Muscle of back (tissue), 13 donors: ENCODE measurements around the gene TOX4. TPM values are rescaled to one million over a fixed set of nuclear protein-coding genes. Genes with fewer than 3 reads are reported as not detected.
A peak's percentile ranks its signal among the peaks of the same experiment; 100 is the strongest.
"Not testable (repeated sequence)": the region's sequence is repeated elsewhere in the genome, so short reads cannot be mapped to it uniquely, and the experiment has no call there.

ENCODE experiments used
- DNase-seq, 3 donors: peaks; one replicate each; pipeline versions ENCODE4 v3.0.0 to v3.0.0-alpha.2; 2013
- long read RNA-seq, 9 donors: transcript quantifications; one replicate each; lab custom pipeline, GENCODE V29; 2026
- polyA plus RNA-seq, 10 donors: library from polyadenylated mRNA; unstranded; fragments of 120-200 nt; gene quantifications; one replicate each; pipeline ENCODE4 v1.2.1, GENCODE V29; 2013; ENCODE audit not compliant: insufficient read length in 10 of 10

TOX4 gene
- 10 to 100 TPM; 34.8 to 46.7 (median 43.6) TPM for polyA plus RNA-seq
- long read RNA-seq, donor 1, partial matches to known transcripts, result 11 of 19 reads
- long read RNA-seq, donor 1, other reads (novel, unspliced or antisense), result 7 of 19 reads
- long read RNA-seq, donor 2, full-length matches to known transcripts, result 7 of 30 reads
- long read RNA-seq, donor 2, partial matches to known transcripts, result 23 of 30 reads
- long read RNA-seq, donor 2, other reads (novel, unspliced or antisense), result 0 of 30 reads
- long read RNA-seq, donor 3, result 0 reads
- long read RNA-seq, donor 4, partial matches to known transcripts, result 5 of 5 reads
- long read RNA-seq, donor 4, other reads (novel, unspliced or antisense), result 0 of 5 reads
- long read RNA-seq, donor 5, partial matches to known transcripts, result 11 of 16 reads
- long read RNA-seq, donor 5, other reads (novel, unspliced or antisense), result 0 of 16 reads
- long read RNA-seq, donor 6, full-length matches to known transcripts, result 9 of 77 reads
- long read RNA-seq, donor 6, partial matches to known transcripts, result 26 of 77 reads
- long read RNA-seq, donor 6, other reads (novel, unspliced or antisense), result 42 of 77 reads
- long read RNA-seq, donor 7, full-length matches to known transcripts, result 1 of 1 reads
- long read RNA-seq, donor 7, partial matches to known transcripts, result 0 of 1 reads
- long read RNA-seq, donor 7, other reads (novel, unspliced or antisense), result 0 of 1 reads
- long read RNA-seq, donor 8, partial matches to known transcripts, result 0 of 3 reads
- long read RNA-seq, donor 8, other reads (novel, unspliced or antisense), result 0 of 3 reads
- long read RNA-seq, donor 9, result 0 reads

GRCh38 chr14:21476925-21477681 lies at the start of gene TOX4, which contains the start of gene RAB2B:
TOX4 (plus strand) TSS chr14:21477195; CDS start chr14:21477279, 84 bp downstream.
RAB2B (minus strand) TSS chr14:21476959; CDS start chr14:21476872, 87 bp downstream.
- DNase-seq, result peak; percentile 99

- DNase-seq, result peak in 2 of 3 donors; percentile 22 to 32
These were observed 48.1 kb upstream of the TOX4 start for GRCh38 chr14:21428930-21429329.

GRCh38 chr14:21431126-21431525 lies 45.9 kb upstream of the TOX4 start:
- DNase-seq, result no peak

GRCh38 chr14:21436567-21437062 lies 40.4 kb upstream of the TOX4 start:
- no peak for DNase-seq

GRCh38 chr14:21437063-21437901 lies 39.7 kb upstream of the TOX4 start:
- DNase-seq, result peak; percentile 100

DNA sequence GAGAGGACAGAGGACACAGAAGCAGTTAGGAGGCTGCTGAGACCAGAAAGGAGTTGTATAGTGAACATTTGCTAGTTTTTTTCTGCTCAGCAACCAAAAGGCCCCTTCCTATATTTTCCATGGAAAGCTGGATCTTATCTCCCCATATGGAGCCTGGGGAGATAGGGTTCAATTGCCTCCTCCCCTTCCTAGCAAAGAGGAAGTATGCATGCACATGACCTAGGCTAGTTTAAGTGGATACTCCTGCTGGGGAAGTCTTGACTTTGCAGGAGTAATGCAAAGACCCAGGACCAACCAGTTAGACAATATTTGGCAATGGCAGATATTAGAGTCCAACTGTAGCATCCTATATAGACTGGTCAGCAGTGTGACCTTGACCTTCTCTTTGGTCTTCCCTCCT lies 36.1 kb upstream of the TOX4 start:
- no peak for DNase-seq

GRCh38 chr14:21442657-21443056 lies 34.3 kb upstream of the TOX4 start:
- DNase-seq, result not testable (repeated sequence)

GRCh38 chr14:21449899-21450216 lies 27.1 kb upstream of the TOX4 start:
- DNase-seq, result no peak

DNA sequence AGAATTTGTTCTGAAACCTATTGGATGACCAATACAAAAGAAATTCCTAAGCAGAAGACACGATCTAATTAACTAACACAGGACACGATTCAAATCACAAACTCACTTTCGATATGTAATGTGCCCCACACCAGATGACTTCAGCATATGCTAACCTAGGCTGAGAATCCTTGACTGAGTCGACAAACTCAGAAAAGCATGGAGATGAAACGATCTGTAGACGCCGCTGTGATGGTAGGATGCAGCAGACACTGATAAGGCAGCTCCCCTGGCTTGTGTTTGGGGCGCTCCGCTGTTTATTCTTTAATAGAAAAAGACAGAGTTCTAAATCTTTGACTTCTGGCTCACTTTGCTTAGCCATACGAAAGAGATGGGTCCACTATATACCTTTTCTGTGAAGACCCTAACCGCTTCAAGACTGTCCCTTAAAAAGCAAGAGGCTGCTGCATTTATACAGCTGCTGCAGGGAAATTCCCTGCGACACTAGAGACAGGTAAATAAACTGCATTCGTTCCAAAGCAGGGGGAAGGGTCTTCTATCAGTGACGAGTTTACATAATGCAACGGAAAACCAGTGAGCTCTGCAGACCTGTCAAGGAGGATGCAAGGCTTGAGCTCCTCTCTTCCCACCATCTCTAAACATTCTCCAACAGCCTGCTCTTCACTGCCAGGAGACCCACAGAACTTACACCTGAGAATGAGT lies 22.0 kb upstream of the TOX4 start:
- DNase-seq, result no peak

DNA sequence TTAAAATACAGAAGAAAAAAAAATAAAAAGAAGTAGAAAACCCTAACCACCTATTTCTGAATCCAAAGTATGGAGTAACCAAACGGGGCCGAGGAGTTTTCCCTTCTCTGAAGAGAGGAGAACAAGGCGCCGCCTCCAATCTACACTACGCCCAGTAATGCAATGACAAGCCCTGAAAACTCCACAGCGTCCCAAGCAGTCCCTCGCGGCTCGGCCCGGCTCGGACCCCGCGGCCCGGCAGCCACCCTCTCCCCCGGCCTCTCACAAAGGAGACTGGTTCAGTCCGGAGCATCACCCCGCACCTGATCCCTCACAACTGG lies 21.4 kb upstream of the TOX4 start:
- no peak for DNase-seq

DNA sequence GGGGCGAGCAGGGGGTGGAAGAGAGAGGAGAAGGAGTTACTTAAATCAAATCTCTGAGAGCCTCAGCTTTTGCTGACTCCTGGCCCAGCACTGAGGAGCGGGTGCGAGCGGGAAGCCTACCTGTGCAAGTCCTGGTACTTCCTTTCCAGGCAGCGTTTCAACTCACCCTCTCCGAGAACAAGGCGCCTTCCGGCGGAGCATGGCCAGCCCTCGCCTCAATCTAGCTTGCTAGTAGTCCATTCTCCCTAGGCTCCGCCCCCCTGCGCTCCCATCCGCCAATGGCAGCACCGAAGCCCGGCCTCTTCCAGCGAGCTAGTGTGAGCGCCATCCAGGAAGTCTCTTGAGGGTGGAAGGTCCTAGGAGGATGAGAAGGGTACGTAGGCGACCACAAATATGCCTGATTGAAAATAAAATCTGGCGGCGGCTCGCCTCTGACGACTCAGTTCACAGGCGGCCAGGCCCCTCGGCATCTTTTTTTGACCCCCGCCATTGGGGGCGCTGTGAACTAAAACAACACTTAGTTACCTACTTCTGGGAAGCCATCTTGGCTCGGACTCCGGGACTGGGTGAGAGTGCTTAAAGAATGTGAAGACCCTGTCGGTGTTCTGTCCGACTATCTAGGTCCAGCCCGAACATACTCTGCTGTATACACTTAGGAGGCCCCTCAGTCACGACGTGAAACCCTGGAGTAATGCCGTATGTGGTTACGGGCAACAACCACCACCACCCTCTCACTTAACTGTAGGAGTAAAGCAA lies 20.9 kb upstream of the TOX4 start, which contains the start of gene CHD8:
TSS of gene CHD8 (minus strand) at position 212 of the 756 bp plus-strand sequence. CDS start 24,480 bp downstream, outside the sequence.
- DNase-seq, result peak; percentile 99 to 100 (median 100)

GRCh38 chr14:21467616-21468015 lies 9.4 kb upstream of the TOX4 start:
- peak in 2 of 3 donors; percentile 19 to 89 for DNase-seq

GRCh38 chr14:21475767-21476522 lies 1.1 kb upstream of the TOX4 start:
- no peak for DNase-seq

- DNase-seq, result no peak
These were observed 471 bp upstream of the TOX4 start for GRCh38 chr14:21476523-21476924.

GRCh38 chr14:21486640-21487087 lies 9.7 kb downstream of the TOX4 start:
- peak in 1 of 3 donors; percentile 25 for DNase-seq

DNA sequence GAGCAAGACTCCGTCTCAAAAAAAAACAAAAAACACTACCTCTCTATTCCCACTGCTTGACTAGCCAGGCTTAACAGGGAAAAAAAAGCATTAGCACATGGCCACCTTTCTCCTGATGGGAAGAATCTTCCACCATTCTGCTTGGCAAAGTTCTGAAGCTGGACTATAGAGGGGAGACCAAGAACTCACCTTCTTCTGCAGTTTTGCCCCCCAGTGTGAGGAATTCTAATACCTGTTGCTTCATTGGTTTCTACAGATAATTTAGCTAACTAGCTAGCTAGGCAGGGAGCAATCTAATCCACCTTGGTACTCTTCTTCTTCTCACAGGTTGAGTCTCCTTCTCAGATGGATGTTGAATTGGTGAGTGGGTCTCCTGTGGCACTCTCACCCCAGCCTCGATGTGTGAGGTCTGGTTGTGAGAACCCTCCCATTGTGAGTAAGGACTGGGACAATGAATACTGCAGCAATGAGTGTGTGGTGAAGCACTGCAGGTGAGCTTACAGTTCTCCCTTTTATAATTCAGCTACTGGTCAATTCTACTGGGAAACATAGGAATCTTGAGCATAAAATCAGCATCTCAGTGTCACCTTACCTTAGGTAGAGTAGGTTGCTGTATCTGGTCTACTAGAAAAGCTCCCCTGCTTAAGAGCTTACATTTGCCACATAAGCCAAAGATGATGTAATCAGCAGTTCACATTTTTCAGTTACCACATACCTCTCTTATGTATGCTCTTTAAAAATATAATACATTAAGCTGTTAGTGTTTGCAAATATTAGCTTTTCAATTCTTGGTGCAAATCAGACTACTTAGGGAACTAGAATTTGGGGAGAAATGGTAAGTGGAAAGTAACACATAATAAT lies 18.1 kb downstream of the TOX4 start:
- no peak for DNase-seq

GRCh38 chr14:21496453-21496852 lies 19.5 kb downstream of the TOX4 start:
- DNase-seq, result no peak
